IMR-90 (cell line): ENCODE data around the gene SOS1. TPM values are rescaled to one million over a fixed set of nuclear protein-coding genes. Genes with fewer than 3 reads are reported as not detected.
A peak's percentile ranks its signal among the peaks of the same experiment; 100 is the strongest.

Experiments
- ATAC-seq: fragments of 200-7000 bp; cut with Tn5 transposase; 2 replicates; pipeline ENCODE4 v1.9.1; 2020; ENCODE audit warnings: low read depth, mild to moderate bottlenecking, moderate library complexity
- BruUV-seq: library from RNA; stranded (reverse); fragments of 400-500 nt; replicated peaks from 2 replicates; lab custom pipeline; 2021; lab: Mats Ljungman, UMichigan
- CTCF ChIA-PET: fragments of 300-600 bp; formaldehyde crosslinking; extraction: SDS; loops from one replicate; lab custom pipeline; 2021; ENCODE audit warnings: antibody characterized with exemption; lab: Yijun Ruan, JAX
- POLR2A ChIA-PET: fragments of 300-600 bp; sonication (Branson Sonifier 250); formaldehyde crosslinking; loops from one replicate; lab custom pipeline; 2022; ENCODE audit warnings: antibody characterized with exemption; ENCODE audit not compliant: unreplicated experiment; lab: Charles Lee
- DNase-seq: peaks from one replicate; pipeline ENCODE4 v3.0.0; 2013
- H2AFZ ChIP-seq: replicated peaks from 2 replicates; pipeline ENCODE3; 2013; ENCODE audit warnings: low read length, mild to moderate bottlenecking; ENCODE audit not compliant: poor library complexity
- H2AK5ac ChIP-seq: 2 replicates; pipeline ENCODE4 v1.6.1; 2013; ENCODE audit warnings: low read depth, low read length, inconsistent platforms
- H2AK9ac ChIP-seq: replicated peaks from 2 replicates; pipeline ENCODE3; 2013; ENCODE audit warnings: mild to moderate bottlenecking, low read depth, low read length, moderate library complexity; ENCODE audit not compliant: poor library complexity
- H2BK120ac ChIP-seq: 2 replicates; pipeline ENCODE4 v1.6.1; 2013; ENCODE audit warnings: low read depth, low read length, inconsistent platforms
- H2BK15ac ChIP-seq: 3 replicates; pipeline ENCODE4 v1.6.1; 2013; ENCODE audit warnings: low read depth, low read length, inconsistent platforms
- H2BK20ac ChIP-seq: 2 replicates; pipeline ENCODE4 v1.6.1; 2013; ENCODE audit warnings: low read depth, mild to moderate bottlenecking, inconsistent platforms, low read length, moderate library complexity
- H2BK5ac ChIP-seq: 2 replicates; pipeline ENCODE4 v1.6.1; 2013; ENCODE audit warnings: mild to moderate bottlenecking, low read depth, low read length, inconsistent platforms; ENCODE audit not compliant: poor library complexity, severe bottlenecking
- H3K14ac ChIP-seq: replicated peaks from 2 replicates; pipeline ENCODE4 v1.6.1; 2013; ENCODE audit warnings: low read depth, low read length, inconsistent platforms
- H3K18ac ChIP-seq: 2 replicates; pipeline ENCODE4 v1.6.1; 2013; ENCODE audit warnings: low read depth, low read length, control low read depth
- H3K23ac ChIP-seq: 2 replicates; pipeline ENCODE4 v1.6.1; 2013; ENCODE audit warnings: low read depth, low read length, inconsistent platforms
- H3K27ac ChIP-seq: 2 replicates; pipeline ENCODE4 v1.5.1; 2013; ENCODE audit warnings: mild to moderate bottlenecking, control low read depth, low read length; ENCODE audit not compliant: insufficient read depth
- H3K27me3 ChIP-seq: 2 replicates; pipeline ENCODE4 v1.6.1; 2013; ENCODE audit warnings: low read length; ENCODE audit not compliant: control insufficient read depth, insufficient read depth
- H3K36me3 ChIP-seq: 2 replicates; pipeline ENCODE4 v1.6.1; 2013; ENCODE audit warnings: low read length, mixed read lengths; ENCODE audit not compliant: control insufficient read depth, insufficient read depth
- H3K4ac ChIP-seq: 2 replicates; pipeline ENCODE4 v1.6.1; 2013; ENCODE audit warnings: low read depth, low read length, inconsistent platforms
- H3K4me1 ChIP-seq: 2 replicates; pipeline ENCODE4 v1.6.1; 2013; ENCODE audit warnings: low read length, mixed read lengths; ENCODE audit not compliant: control insufficient read depth, insufficient read depth
- H3K4me2 ChIP-seq: 2 replicates; pipeline ENCODE4 v1.6.1; 2013; ENCODE audit warnings: low read depth, mild to moderate bottlenecking, control low read depth, low read length, moderate library complexity
- H3K4me3 ChIP-seq: 2 replicates; pipeline ENCODE4 v1.5.1; 2013; ENCODE audit warnings: low read depth, mild to moderate bottlenecking, control low read depth, low read length, moderate library complexity; ENCODE audit not compliant: insufficient read depth
- H3K56ac ChIP-seq: 2 replicates; pipeline ENCODE4 v1.6.1; 2013; ENCODE audit warnings: low read length, inconsistent platforms; ENCODE audit not compliant: insufficient read depth; ENCODE audit errors: extremely low read depth
- H3K79me1 ChIP-seq, 2 experiments: 2 replicates each; pipeline ENCODE4 v1.6.1; 2013; ENCODE audit warnings: low read length in 2 of 2, inconsistent platforms in 1 of 2, low read depth in 1 of 2
- H3K9ac ChIP-seq: 2 replicates; pipeline ENCODE4 v1.6.1; 2013; ENCODE audit warnings: low read depth, low read length, control low read depth
- H3K9me1 ChIP-seq: 2 replicates; pipeline ENCODE4 v1.6.1; 2013; ENCODE audit warnings: low read length, inconsistent platforms; ENCODE audit not compliant: insufficient read depth
- H3K9me3 ChIP-seq: 2 replicates; pipeline ENCODE4 v1.6.1; 2013; ENCODE audit warnings: low read length; ENCODE audit not compliant: control insufficient read depth, insufficient read depth
- H4K20me1 ChIP-seq: 2 replicates; pipeline ENCODE4 v1.6.1; 2013; ENCODE audit warnings: low read length, inconsistent platforms; ENCODE audit not compliant: insufficient read depth
- H4K5ac ChIP-seq: 2 replicates; pipeline ENCODE4 v1.6.1; 2013; ENCODE audit warnings: mild to moderate bottlenecking, low read depth, low read length, control low read depth
- H4K8ac ChIP-seq, 2 experiments: 2 replicates each; pipeline ENCODE4 v1.6.1; 2013; ENCODE audit warnings: low read depth in 2 of 2, low read length in 2 of 2, control low read depth in 1 of 2, inconsistent platforms in 1 of 2
- H4K91ac ChIP-seq: 2 replicates; pipeline ENCODE4 v1.6.1; 2013; ENCODE audit warnings: low read depth, low read length, inconsistent platforms; ENCODE audit not compliant: insufficient read depth
- BHLHE40 ChIP-seq: fragments of 150-350 bp; IDR thresholded peaks from 2 replicates; pipeline ENCODE4 v1.6.1; 2016; ENCODE audit warnings: mild to moderate bottlenecking, low read depth, low read length
- CEBPB ChIP-seq: IDR thresholded peaks from 2 replicates; pipeline ENCODE4 v1.6.1; 2012; ENCODE audit warnings: low read depth, low read length, improper control_type of control experiment
- CHD1 ChIP-seq: IDR thresholded peaks from 2 replicates; pipeline ENCODE4 v1.6.1; 2012; ENCODE audit warnings: low read depth, low read length, improper control_type of control experiment
- CTCF ChIP-seq: conservative IDR thresholded peaks from 2 replicates; pipeline ENCODE4 v1.5.1; 2012; ENCODE audit warnings: mild to moderate bottlenecking, low read depth, low read length, improper control_type of control experiment
- MAFK ChIP-seq: IDR thresholded peaks from 2 replicates; pipeline ENCODE4 v1.6.1; 2012; ENCODE audit warnings: low read depth, low read length, improper control_type of control experiment
- NFE2L2 ChIP-seq: fragments of 150-350 bp; IDR thresholded peaks from 2 replicates; pipeline ENCODE4 v1.6.1; 2016; ENCODE audit warnings: low read depth, mild to moderate bottlenecking, low read length
- RFX5 ChIP-seq: IDR thresholded peaks from 2 replicates; pipeline ENCODE4 v1.8.0; 2012; ENCODE audit warnings: low read depth, mild to moderate bottlenecking, low read length, moderate library complexity
- SMC3 ChIP-seq: fragments of 150-350 bp; IDR thresholded peaks from 2 replicates; pipeline ENCODE4 v1.6.1; 2016; ENCODE audit warnings: low read depth, mild to moderate bottlenecking, antibody characterized with exemption, low read length, moderate library complexity
- WGBS, 2 experiments: methylation state at CpG; one replicate each; pipeline versions ENCODE4 v1.1.5 to v1.1.7; 2013; ENCODE audit warnings: missing lambda C conversion rate in 2 of 2; ENCODE audit not compliant: insufficient read length in 1 of 2; ENCODE audit errors: extremely low coverage in 2 of 2; 5-methylcytosine and 5-hydroxymethylcytosine counted together
- dilution Hi-C: fragments of 300-500 bp; cut with HindIII; formaldehyde crosslinking; loops from one replicate; pipeline ENCODE4 v1.14.3; 2018; ENCODE audit warnings: low sequenced_read_pairs; ENCODE audit not compliant: unreplicated experiment
- in situ Hi-C: fragments of 300-500 bp; cut with MboI; formaldehyde crosslinking; loops from 3 replicates; pipeline ENCODE4 v1.14.3; 2019; ENCODE audit warnings: low sequenced_read_pairs, inconsistent platforms, mixed read lengths
- intact Hi-C: fragments of 100-400 bp; cut with micrococcal nuclease; formaldehyde crosslinking; loops from 2 replicates; pipeline ENCODE4 v1.10.0; 2022
- polyA plus RNA-seq, 3 experiments: library from polyadenylated mRNA; depleted of rRNA; stranded (reverse); fragments of >200 nt; gene quantifications; 2 replicates each; pipeline ENCODE4 v1.2.3, GENCODE V29; 2012; ENCODE audit warnings: low replicate concordance in 1 of 3
- total RNA-seq: library from RNA; depleted of rRNA; stranded (reverse); fragments of >200 nt; gene quantifications from 2 replicates; pipeline ENCODE4 v1.2.3, GENCODE V29; 2012
- TF ChIP-seq, protein P1 (sequence below): fragments of 150-350 bp; IDR thresholded peaks from 2 replicates; pipeline ENCODE4 v1.6.1; 2016; ENCODE audit warnings: low read depth, mild to moderate bottlenecking, low read length, moderate library complexity, borderline replicate concordance

SOS1 gene
- total and polyA plus RNA-seq, 2 of the 4 experiments (the other 2 are of a cell fraction) = 8.2 to 11.2 TPM

DNA sequence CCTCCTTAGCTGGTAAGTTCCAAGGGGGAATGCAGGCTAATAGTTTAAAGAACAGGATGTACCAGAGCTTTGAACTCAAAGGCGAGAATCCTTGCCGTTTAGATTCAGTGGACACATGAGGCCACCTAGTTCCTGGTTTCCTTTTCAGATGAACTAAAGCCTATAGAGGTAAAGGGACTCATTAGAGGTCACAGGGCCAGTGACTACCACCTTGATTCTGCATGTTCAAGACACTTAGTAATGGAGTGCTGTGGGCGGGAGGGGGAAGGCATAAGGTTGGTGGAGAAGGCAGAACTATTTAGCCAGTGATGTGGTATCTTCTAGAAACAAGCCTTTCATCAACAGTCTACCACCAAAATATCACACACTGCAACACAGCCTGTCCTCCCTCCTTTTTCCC lies 183.3 kb downstream of the SOS1 start:
- no peak overlapping the region for H2BK15ac ChIP-seq
- H4K8ac ChIP-seq = no peak overlapping the region
- no peaks in the 10 kb centered on the region; the same call in 1 of the 2 replicates for H3K27me3 ChIP-seq
- no peaks in the 10 kb centered on the region for H3K9me3 ChIP-seq
- H2AK5ac ChIP-seq = no peak overlapping the region
- H4K5ac ChIP-seq = no peak overlapping the region
- intact Hi-C loops (no loop called here), dilution Hi-C loops (no loop called here), in situ Hi-C loops (no loop called here)
- no peak overlapping the region for H3K9ac ChIP-seq
- H2BK5ac ChIP-seq = no peak overlapping the region
- H3K9me1 ChIP-seq = 0 out of 2 replicates have a peak, but pooled peaks cover 3% of the 10 kb centered on the region
- BruUV-seq = no TSS peak
- no peak overlapping the region for H3K4ac ChIP-seq
- ATAC-seq = no peak
- H3K4me2 ChIP-seq = no peak overlapping the region
- H3K14ac ChIP-seq = no peak overlapping the region
- TF ChIP-seq RFX5 (no peak), BHLHE40 (no peak), CHD1 (no peak), NFE2L2 (no peak), SMC3 (no peak), MAFK (no peak), CEBPB (no peak), CTCF (no peak)
- TF ChIP-seq, protein P1, sequence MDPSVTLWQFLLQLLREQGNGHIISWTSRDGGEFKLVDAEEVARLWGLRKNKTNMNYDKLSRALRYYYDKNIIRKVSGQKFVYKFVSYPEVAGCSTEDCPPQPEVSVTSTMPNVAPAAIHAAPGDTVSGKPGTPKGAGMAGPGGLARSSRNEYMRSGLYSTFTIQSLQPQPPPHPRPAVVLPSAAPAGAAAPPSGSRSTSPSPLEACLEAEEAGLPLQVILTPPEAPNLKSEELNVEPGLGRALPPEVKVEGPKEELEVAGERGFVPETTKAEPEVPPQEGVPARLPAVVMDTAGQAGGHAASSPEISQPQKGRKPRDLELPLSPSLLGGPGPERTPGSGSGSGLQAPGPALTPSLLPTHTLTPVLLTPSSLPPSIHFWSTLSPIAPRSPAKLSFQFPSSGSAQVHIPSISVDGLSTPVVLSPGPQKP = no peak
- no peak for DNase-seq
- no peaks in the 10 kb centered on the region for H3K36me3 ChIP-seq
- peaks cover 4% of the 10 kb centered on the region; the same call in 1 of the 2 replicates for H3K4me1 ChIP-seq
- WGBS, 2 experiments = no CpG with 5 or more reads among the region's 3 CpGs
- no peak overlapping the region for H4K91ac ChIP-seq
- H2AK9ac ChIP-seq = no peak overlapping the region
- no peaks in the 10 kb centered on the region for H4K20me1 ChIP-seq
- H3K27ac ChIP-seq = no peak overlapping the region
- POLR2A ChIA-PET = no interaction called here
- CTCF ChIA-PET = no interaction called here
- H3K56ac ChIP-seq = no peak overlapping the region
- no peak overlapping the region for H3K4me3 ChIP-seq
- H3K23ac ChIP-seq = no peak overlapping the region
- H3K18ac ChIP-seq = no peak overlapping the region
- no peaks in the 10 kb centered on the region for H3K79me1 ChIP-seq
- peak overlapping the region; percentile 24 for H2AFZ ChIP-seq
- no peak overlapping the region for H2BK20ac ChIP-seq
- no peak overlapping the region for H2BK120ac ChIP-seq
